Transverse colon (tissue), 4 donors: ENCODE data around the gene MBD2. TPM values are rescaled to one million over a fixed set of nuclear protein-coding genes. Genes with fewer than 3 reads are reported as not detected.

Experiments
- DNase-seq: peaks from one replicate; pipeline ENCODE4 v3.0.0-alpha.2; 2019
- H3K27ac ChIP-seq, 4 donors: fragments of 200-600 bp; sonication (generic); 2 replicates each; pipeline ENCODE4 v1.5.1; 2016 to 2018; ENCODE audit warnings: inconsistent platforms in 4 of 4
- H3K27me3 ChIP-seq: fragments of 200-600 bp; sonication (generic); 2 replicates; pipeline ENCODE4 v1.5.1; 2017; ENCODE audit warnings: inconsistent platforms
- H3K36me3 ChIP-seq, 4 donors: fragments of 200-600 bp; sonication (generic); 2 replicates each; pipeline ENCODE4 v1.5.1; 2017 to 2019; ENCODE audit warnings: inconsistent platforms in 4 of 4
- H3K4me1 ChIP-seq, 4 donors: fragments of 200-600 bp; sonication (generic); 2 replicates each; pipeline ENCODE4 v1.5.1; 2017 to 2020; ENCODE audit warnings: inconsistent platforms in 4 of 4
- H3K4me3 ChIP-seq, 4 donors: fragments of 200-600 bp; sonication (generic); 1 replicate in 1 of 4; 2 replicates in 3 of 4; pipeline versions ENCODE4 v1.5.1 to v1.6.1; 2017 to 2019; ENCODE audit warnings: inconsistent platforms in 4 of 4
- H3K9me3 ChIP-seq, 2 donors: fragments of 200-600 bp; sonication (generic); 2 replicates each; pipeline ENCODE4 v1.5.1; 2017 to 2019; ENCODE audit warnings: inconsistent platforms in 2 of 2
- CTCF ChIP-seq, 5 experiments: fragments of 200-600 bp in 3 of 5; fragments of 450-650 bp in 2 of 5; sonication (generic) in 3 of 5; IDR thresholded peaks; 1 replicate in 2 of 5; 2 replicates in 3 of 5; pipeline ENCODE4 v1.5.1; 2016 to 2017; ENCODE audit warnings: antibody characterized with exemption in 5 of 5, inconsistent platforms in 3 of 5, mild to moderate bottlenecking in 2 of 5, moderate library complexity in 1 of 5
- EP300 ChIP-seq: sonication (generic); formaldehyde crosslinking; IDR thresholded peaks from one replicate; pipeline ENCODE4 v1.6.1; 2017; ENCODE audit warnings: antibody characterized with exemption, low read depth
- POLR2A ChIP-seq: fragments of 450-650 bp; IDR thresholded peaks from one replicate; pipeline ENCODE4 v1.6.1; 2016; ENCODE audit warnings: antibody characterized with exemption, mild to moderate bottlenecking, moderate library complexity
- POLR2AphosphoS5 ChIP-seq, 3 donors: sonication (generic); formaldehyde crosslinking; IDR thresholded peaks; one replicate each; pipeline ENCODE4 v1.6.1; 2016; ENCODE audit warnings: antibody characterized with exemption in 3 of 3
- WGBS, 2 donors: methylation state at CpG; one replicate each; pipeline ENCODE4 v1.1.5; 2018; ENCODE audit warnings: low coverage in 1 of 2; 5-methylcytosine and 5-hydroxymethylcytosine counted together
- in situ Hi-C, 4 donors: fragments of 200-750 bp; cut with MboI; loops; one replicate each; pipeline versions ENCODE4 v1.15.0 to v1.15.1; 2017; ENCODE audit warnings: low sequenced_read_pairs in 3 of 4, low pct_ligation_motif_present in 1 of 4, low pct_unique_long_range_greater_than_20kb in 1 of 4
- intact Hi-C: fragments of 100-400 bp; cut with DNase I; formaldehyde crosslinking; loops from one replicate; pipeline ENCODE4 v1.15.1; 2023; ENCODE audit warnings: low total_unique reads
- total RNA-seq, 4 donors: library from RNA; depleted of rRNA; stranded (reverse); fragments of >200 nt; gene quantifications; one replicate each; pipeline ENCODE4 v1.1.0, GENCODE V29; 2016

MBD2 gene
- total RNA-seq, 4 donors from 2014 or later: 26.9 to 62.1 (median 35.9) TPM

- Histone ChIP-seq H3K4me1 (no peaks in the 10 kb centered on the region), H3K9me3 (no peaks in the 10 kb centered on the region), H3K36me3 (peaks cover 0 to 58% (median 24%) of the 10 kb centered on the region in 4 donors), H3K27ac (no peak overlapping the region), H3K27me3 (no peaks in the 10 kb centered on the region), H3K4me3 (no peak overlapping the region)
- in situ Hi-C loops (no loop called here), intact Hi-C loops (no loop called here)
- DNase-seq: no peak
- TF ChIP-seq POLR2AphosphoS5 (IDR thresholded peaks at IDR 0.05) (no peak), EP300 (no peak), CTCF (IDR thresholded peaks at IDR 0.05) (no peak), POLR2A (no peak)
- 55 to 86% methylated on average over 1 of the region's 1 CpG for WGBS, 2 donors
Measured at GRCh38 chr18:54163453-54163852, 61.0 kb downstream of the MBD2 start.

GRCh38 chr18:54162431-54162830 lies 62.0 kb downstream of the MBD2 start:
- intact Hi-C loops (no loop called here), in situ Hi-C loops (no loop called here)
- TF ChIP-seq CTCF (IDR thresholded peaks at IDR 0.05) (no peak), EP300 (no peak), POLR2A (no peak), POLR2AphosphoS5 (IDR thresholded peaks at IDR 0.05) (no peak)
- WGBS, 2 donors: 83 to 100% methylated on average over 2 of the region's 2 CpGs
- H3K36me3 ChIP-seq: peaks cover 0 to 58% (median 28%) of the 10 kb centered on the region in 4 donors
- no peak overlapping the region for H3K27ac ChIP-seq
- no peaks in the 10 kb centered on the region for H3K9me3 ChIP-seq
- no peaks in the 10 kb centered on the region for H3K4me1 ChIP-seq
- H3K4me3 ChIP-seq: no peak overlapping the region
- no peak for DNase-seq
- H3K27me3 ChIP-seq: no peaks in the 10 kb centered on the region

- no peak overlapping the region for H3K27ac ChIP-seq
- H3K4me3 ChIP-seq: no peak overlapping the region
- TF ChIP-seq EP300: no peak
- TF ChIP-seq POLR2AphosphoS5 (IDR thresholded peaks at IDR 0.05): no peak
- TF ChIP-seq POLR2A: no peak
- no peak for TF ChIP-seq CTCF (IDR thresholded peaks at IDR 0.05)
- peaks cover 0 to 69% (median 31%) of the 10 kb centered on the region in 4 donors for H3K36me3 ChIP-seq
- DNase-seq: no peak
- intact Hi-C loops (no loop called here), in situ Hi-C loops (no loop called here)
- H3K27me3 ChIP-seq: no peaks in the 10 kb centered on the region
- H3K4me1 ChIP-seq: no peaks in the 10 kb centered on the region
- H3K9me3 ChIP-seq: no peaks in the 10 kb centered on the region
Measured at GRCh38 chr18:54161267-54161666, 63.2 kb downstream of the MBD2 start.

- Histone ChIP-seq H3K4me1 (no peaks in the 10 kb centered on the region), H3K27me3 (no peaks in the 10 kb centered on the region), H3K4me3 (no peak overlapping the region), H3K36me3 (peaks cover 0 to 62% (median 28%) of the 10 kb centered on the region in 4 donors), H3K27ac (no peak overlapping the region), H3K9me3 (no peaks in the 10 kb centered on the region)
- in situ Hi-C loops (no loop called here), intact Hi-C loops (no loop called here)
- no peak for DNase-seq
- no peak for TF ChIP-seq CTCF (IDR thresholded peaks at IDR 0.05)
- TF ChIP-seq EP300: no peak
- TF ChIP-seq POLR2AphosphoS5 (IDR thresholded peaks at IDR 0.05): no peak
- no peak for TF ChIP-seq POLR2A
- WGBS, 2 donors: 75 to 100% methylated on average over 1 of the region's 1 CpG
Measured at GRCh38 chr18:54159906-54160305, 64.6 kb downstream of the MBD2 start.
